ENCODE measurements around the gene MAPKAP1.

DNA sequence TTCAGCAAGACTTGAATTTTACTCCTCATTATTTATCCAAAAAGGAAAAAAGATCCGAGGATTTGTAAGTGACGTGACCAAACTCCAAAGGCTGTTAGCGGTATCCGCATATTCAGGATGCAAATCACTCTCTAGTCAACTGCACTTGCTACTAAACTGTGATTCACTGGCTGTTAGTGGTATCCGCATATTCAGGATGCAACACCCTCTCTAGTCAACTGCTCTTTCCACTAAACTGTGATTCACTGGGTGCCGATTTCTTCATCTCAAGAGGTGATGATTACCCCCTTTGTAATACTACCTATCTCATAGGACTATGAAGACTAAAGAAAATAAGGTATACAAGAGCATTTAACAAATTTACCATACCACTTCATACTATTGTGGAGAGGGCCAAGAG lies 5.7 kb downstream of the MAPKAP1 start:
- TF ChIP-seq HDGF (IDR thresholded peaks at IDR 0.05; ENCODE audit: borderline replicate concordance) = no peak
- TF ChIP-seq FOXK2 (IDR thresholded peaks at IDR 0.05) = no peak
- TF ChIP-seq L3MBTL2 (conservative IDR thresholded peaks at IDR 0.05) = no peak
- TF ChIP-seq NFRKB (IDR thresholded peaks at IDR 0.05) = no peak

Data from HEK293T (cell line).